GM18870 (cell line): Measurements from ENCODE around the gene TAF1B.

Experiments
- ATAC-seq: cut with Tn5 transposase; IDR thresholded peaks from one replicate; pipeline ENCODE4 v1.9.1; 2021; ENCODE audit warnings: moderate library complexity; ENCODE audit not compliant: unreplicated experiment

Gene TAF1B

DNA sequence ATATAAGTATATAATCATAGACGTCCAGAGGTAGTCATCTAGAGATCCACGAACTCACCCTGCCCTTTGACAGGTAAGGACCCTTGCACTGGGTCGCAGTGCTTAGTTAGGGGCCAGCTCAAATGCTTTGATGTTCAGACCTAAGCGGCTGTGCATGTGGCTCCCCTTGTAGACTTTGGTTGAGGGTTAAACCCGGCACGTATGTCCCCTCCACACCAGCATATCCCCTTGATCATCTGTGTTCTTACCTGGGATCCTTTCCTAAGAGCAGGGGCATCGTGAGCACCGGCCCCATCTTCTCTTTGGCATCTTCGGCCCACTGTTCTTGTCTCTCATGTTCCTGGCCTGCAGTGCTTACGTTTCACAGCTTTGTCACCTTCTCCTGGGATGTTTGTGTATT, 139.6 kb downstream of the TAF1B start:
- no peak for ATAC-seq

- ATAC-seq = no peak
Measured at GRCh38 chr2:9983401-9984216, 140.3 kb downstream of the TAF1B start.
